ENCODE data around the gene UBTD2. TPM values are rescaled to one million over a fixed set of nuclear protein-coding genes. Genes with fewer than 3 reads are reported as not detected.

UBTD2 gene
- total RNA-seq, 4 donors from 2014 or later: 6.0 to 35.4 (median 19.0) TPM

DNA sequence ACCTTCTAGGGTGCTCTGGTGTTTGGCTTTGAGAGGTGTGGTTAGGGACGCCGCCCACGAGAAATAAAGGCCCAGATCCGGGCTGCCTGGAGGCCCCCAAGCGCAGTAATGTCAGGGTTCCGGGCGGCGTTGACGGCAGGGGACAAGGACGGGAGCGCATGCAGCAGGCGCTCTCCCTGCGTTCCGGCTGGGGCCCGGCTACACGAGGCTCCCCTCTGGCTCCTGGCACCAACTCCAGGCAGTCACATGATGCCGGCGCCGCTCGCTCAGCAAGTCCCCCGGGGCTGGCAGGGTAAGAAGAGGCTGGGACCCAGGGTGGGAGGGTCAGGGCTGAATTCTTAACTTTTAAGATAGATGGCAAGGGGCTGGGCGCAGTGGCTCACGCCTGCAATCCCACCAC lies 28.1 kb downstream of the UBTD2 start:
- H3K36me3 ChIP-seq: peaks cover 0 to 14% (median 0%) of the 10 kb centered on the region in 4 donors
- TF ChIP-seq EP300 (IDR thresholded peaks at IDR 0.05; ENCODE audit: low read depth) (no peak), POLR2A (IDR thresholded peaks at IDR 0.05) (no peak), POLR2AphosphoS5 (IDR thresholded peaks at IDR 0.05) (no peak)
- TF ChIP-seq, protein P1, sequence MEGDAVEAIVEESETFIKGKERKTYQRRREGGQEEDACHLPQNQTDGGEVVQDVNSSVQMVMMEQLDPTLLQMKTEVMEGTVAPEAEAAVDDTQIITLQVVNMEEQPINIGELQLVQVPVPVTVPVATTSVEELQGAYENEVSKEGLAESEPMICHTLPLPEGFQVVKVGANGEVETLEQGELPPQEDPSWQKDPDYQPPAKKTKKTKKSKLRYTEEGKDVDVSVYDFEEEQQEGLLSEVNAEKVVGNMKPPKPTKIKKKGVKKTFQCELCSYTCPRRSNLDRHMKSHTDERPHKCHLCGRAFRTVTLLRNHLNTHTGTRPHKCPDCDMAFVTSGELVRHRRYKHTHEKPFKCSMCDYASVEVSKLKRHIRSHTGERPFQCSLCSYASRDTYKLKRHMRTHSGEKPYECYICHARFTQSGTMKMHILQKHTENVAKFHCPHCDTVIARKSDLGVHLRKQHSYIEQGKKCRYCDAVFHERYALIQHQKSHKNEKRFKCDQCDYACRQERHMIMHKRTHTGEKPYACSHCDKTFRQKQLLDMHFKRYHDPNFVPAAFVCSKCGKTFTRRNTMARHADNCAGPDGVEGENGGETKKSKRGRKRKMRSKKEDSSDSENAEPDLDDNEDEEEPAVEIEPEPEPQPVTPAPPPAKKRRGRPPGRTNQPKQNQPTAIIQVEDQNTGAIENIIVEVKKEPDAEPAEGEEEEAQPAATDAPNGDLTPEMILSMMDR (IDR thresholded peaks at IDR 0.05): no peak
- no peak overlapping the region for H3K27ac ChIP-seq
- in situ Hi-C loops (cut with MboI; ENCODE audit: low pct_ligation_motif_present in 1 of 4, low pct_unique_long_range_greater_than_20kb in 1 of 4, low sequenced_read_pairs in 3 of 4) (no loop called here), intact Hi-C loops (cut with DNase I; ENCODE audit: low total_unique reads) (no loop called here)
- WGBS, 2 donors (ENCODE audit: low coverage in 1 of 2): 93 to 97% methylated on average over 3 to 23 of the region's 23 CpGs
- H3K27me3 ChIP-seq: no peaks in the 10 kb centered on the region
- no peak for DNase-seq
- H3K4me3 ChIP-seq: no peak overlapping the region
- H3K9me3 ChIP-seq: peaks cover 0 to 19% of the 10 kb centered on the region in 2 donors
- H3K4me1 ChIP-seq: no peaks in the 10 kb centered on the region

DNA sequence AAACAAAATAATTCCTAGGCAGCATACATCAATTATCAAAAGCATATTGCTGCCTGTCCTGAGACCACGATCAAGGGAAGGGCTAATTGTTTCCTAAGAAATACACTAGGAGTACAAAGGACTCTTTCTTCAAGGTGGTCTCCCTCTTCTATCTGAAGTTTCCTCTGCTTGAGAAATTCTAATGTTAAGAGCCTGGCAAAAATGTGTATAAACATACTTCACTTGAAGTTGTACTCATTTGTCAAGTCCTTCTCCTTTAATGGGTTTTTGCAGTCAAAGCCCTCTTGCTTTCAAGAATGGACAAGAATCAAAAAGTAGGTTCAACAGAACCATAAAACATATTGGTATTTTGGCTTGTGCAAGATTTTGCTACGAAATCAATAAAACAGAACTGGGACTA lies 31.1 kb downstream of the UBTD2 start:
- intact Hi-C loops (cut with DNase I; ENCODE audit: low total_unique reads): no loop called here
- Histone ChIP-seq H3K27me3 (no peaks in the 10 kb centered on the region), H3K36me3 (peaks cover 0 to under 1% (median 0%) of the 10 kb centered on the region in 4 donors), H3K27ac (no peak overlapping the region), H3K4me3 (no peak overlapping the region), H3K9me3 (peaks cover 0 to 16% of the 10 kb centered on the region in 2 donors), H3K4me1 (no peaks in the 10 kb centered on the region)
- in situ Hi-C loops (cut with MboI; ENCODE audit: low pct_ligation_motif_present in 1 of 4, low pct_unique_long_range_greater_than_20kb in 1 of 4, low sequenced_read_pairs in 3 of 4): no loop called here
- DNase-seq: no peak
- WGBS, 2 donors (ENCODE audit: low coverage in 1 of 2): 83 to 91% methylated on average over 2 of the region's 2 CpGs
- TF ChIP-seq POLR2A (IDR thresholded peaks at IDR 0.05) (no peak), POLR2AphosphoS5 (IDR thresholded peaks at IDR 0.05) (no peak), EP300 (IDR thresholded peaks at IDR 0.05; ENCODE audit: low read depth) (no peak)
- TF ChIP-seq, protein P1 (IDR thresholded peaks at IDR 0.05): no peak

DNA sequence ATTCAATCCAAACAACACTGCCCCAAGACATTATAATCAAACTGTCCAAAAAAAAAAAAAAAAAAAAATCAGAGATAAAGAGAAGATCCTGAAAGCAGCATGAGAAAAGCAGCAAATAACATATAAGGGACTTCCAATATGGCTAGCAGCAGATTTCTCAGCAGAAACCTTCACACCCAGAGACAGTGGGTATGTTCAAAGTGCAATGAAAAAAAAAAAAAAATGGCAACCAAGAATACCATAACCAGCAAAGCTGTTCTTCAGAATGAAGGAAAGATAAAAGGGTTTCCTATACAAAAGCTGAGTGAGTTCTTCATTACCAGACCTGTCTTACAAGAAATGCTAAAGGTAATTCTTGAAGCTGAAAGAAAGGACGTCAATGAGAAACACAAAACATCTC lies 32.1 kb downstream of the UBTD2 start:
- TF ChIP-seq EP300 (IDR thresholded peaks at IDR 0.05; ENCODE audit: low read depth): no peak
- no peak for TF ChIP-seq POLR2A (IDR thresholded peaks at IDR 0.05)
- TF ChIP-seq POLR2AphosphoS5 (IDR thresholded peaks at IDR 0.05): no peak
- TF ChIP-seq, protein P1 (IDR thresholded peaks at IDR 0.05): no peak
- 90 to 100% methylated on average over 1 of the region's 1 CpG for WGBS, 2 donors (ENCODE audit: low coverage in 1 of 2)
- peaks cover 0 to 16% of the 10 kb centered on the region in 2 donors for H3K9me3 ChIP-seq
- in situ Hi-C loops (cut with MboI; ENCODE audit: low pct_ligation_motif_present in 1 of 4, low pct_unique_long_range_greater_than_20kb in 1 of 4, low sequenced_read_pairs in 3 of 4): no loop called here
- no peak overlapping the region for H3K27ac ChIP-seq
- no peak overlapping the region for H3K4me3 ChIP-seq
- H3K27me3 ChIP-seq: no peaks in the 10 kb centered on the region
- no peaks in the 10 kb centered on the region for H3K36me3 ChIP-seq
- intact Hi-C loops (cut with DNase I; ENCODE audit: low total_unique reads): no loop called here
- no peak for DNase-seq
- H3K4me1 ChIP-seq: no peaks in the 10 kb centered on the region

DNA sequence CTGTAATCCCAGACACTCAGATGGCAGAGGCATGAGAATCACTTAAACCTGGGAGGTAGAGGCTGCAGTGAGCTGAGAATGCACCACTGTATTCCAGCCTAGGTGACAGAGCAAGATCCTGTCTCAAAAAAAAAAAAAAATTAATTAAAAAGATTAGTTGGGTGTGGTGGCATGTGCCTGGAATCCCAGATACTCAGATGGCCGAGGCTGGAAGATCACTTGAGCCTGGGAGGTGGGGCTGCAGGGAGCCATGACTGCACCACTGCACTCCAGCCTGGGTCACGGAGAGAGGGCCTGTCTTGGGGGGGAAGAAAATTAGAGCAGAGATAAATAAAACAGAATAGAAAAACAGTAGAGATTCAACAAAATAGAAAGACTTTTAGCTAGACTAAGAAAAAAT lies 34.9 kb downstream of the UBTD2 start:
- intact Hi-C loops (cut with DNase I; ENCODE audit: low total_unique reads) (no loop called here), in situ Hi-C loops (cut with MboI; ENCODE audit: low pct_ligation_motif_present in 1 of 4, low pct_unique_long_range_greater_than_20kb in 1 of 4, low sequenced_read_pairs in 3 of 4) (no loop called here)
- Histone ChIP-seq H3K4me1 (no peaks in the 10 kb centered on the region), H3K27me3 (no peaks in the 10 kb centered on the region), H3K27ac (no peak overlapping the region), H3K4me3 (no peak overlapping the region), H3K36me3 (no peaks in the 10 kb centered on the region), H3K9me3 (peaks cover 0 to 16% of the 10 kb centered on the region in 2 donors)
- TF ChIP-seq, protein P1 (IDR thresholded peaks at IDR 0.05): no peak
- TF ChIP-seq EP300 (IDR thresholded peaks at IDR 0.05; ENCODE audit: low read depth) (no peak), POLR2A (IDR thresholded peaks at IDR 0.05) (no peak), POLR2AphosphoS5 (IDR thresholded peaks at IDR 0.05) (no peak)
- DNase-seq: no peak
- 94 to 100% methylated on average over 2 of the region's 2 CpGs for WGBS, 2 donors (ENCODE audit: low coverage in 1 of 2)

Measured in transverse colon (tissue), 4 donors.